8988T (cell line): ENCODE results near the gene ATRAID.
A peak's percentile ranks its signal among the peaks of the same experiment; 100 is the strongest.
"Not testable (repeated sequence)": the region's sequence is repeated elsewhere in the genome, so short reads cannot be mapped to it uniquely, and the experiment has no call there.

ENCODE experiments used
- DNase-seq: peaks from one replicate; pipeline ENCODE4 v3.0.0; 2011

The ATRAID gene, protein sequence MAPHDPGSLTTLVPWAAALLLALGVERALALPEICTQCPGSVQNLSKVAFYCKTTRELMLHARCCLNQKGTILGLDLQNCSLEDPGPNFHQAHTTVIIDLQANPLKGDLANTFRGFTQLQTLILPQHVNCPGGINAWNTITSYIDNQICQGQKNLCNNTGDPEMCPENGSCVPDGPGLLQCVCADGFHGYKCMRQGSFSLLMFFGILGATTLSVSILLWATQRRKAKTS

DNA sequence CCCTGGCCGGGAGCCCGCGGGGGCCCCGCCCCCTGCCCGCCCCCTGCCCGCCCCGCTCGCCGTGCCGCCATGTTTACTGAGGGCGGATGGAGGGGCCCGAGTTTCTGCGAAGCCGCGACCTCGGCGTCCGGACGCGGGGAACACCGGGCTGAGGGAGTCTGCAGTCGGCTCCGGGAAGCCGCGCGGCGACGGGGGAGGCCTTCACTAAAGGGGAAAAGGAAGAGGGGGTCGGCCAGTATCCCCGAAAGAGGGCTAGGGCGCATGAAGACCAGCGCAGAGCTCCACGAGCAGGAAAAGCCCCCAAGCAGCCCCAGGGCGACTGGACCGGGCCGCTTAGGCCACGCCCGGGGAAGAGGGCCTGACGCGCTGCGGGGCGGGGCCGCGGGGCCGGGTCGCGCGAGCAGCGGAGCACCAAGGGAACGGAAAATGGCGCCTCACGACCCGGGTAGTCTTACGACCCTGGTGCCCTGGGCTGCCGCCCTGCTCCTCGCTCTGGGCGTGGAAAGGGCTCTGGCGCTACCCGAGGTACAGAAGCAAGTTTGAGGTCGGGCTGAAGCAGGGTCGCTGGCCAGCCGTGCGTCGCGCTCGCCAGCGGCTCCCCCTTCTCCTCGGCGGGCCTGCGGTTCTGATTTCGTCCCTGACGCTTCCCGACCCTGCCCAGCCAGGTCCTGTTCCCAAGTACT, at the start of gene ATRAID, which contains the start of gene SLC5A6:
Gene ATRAID, plus strand, starts transcription at position 99 of the 683 bp plus-strand sequence. Its CDS starts 328 bp downstream, at position 427.
Gene SLC5A6, minus strand, starts transcription at position 326 of the 683 bp plus-strand sequence. CDS start 4,618 bp downstream, outside the sequence.
- DNase-seq: peak; percentile 92

DNA sequence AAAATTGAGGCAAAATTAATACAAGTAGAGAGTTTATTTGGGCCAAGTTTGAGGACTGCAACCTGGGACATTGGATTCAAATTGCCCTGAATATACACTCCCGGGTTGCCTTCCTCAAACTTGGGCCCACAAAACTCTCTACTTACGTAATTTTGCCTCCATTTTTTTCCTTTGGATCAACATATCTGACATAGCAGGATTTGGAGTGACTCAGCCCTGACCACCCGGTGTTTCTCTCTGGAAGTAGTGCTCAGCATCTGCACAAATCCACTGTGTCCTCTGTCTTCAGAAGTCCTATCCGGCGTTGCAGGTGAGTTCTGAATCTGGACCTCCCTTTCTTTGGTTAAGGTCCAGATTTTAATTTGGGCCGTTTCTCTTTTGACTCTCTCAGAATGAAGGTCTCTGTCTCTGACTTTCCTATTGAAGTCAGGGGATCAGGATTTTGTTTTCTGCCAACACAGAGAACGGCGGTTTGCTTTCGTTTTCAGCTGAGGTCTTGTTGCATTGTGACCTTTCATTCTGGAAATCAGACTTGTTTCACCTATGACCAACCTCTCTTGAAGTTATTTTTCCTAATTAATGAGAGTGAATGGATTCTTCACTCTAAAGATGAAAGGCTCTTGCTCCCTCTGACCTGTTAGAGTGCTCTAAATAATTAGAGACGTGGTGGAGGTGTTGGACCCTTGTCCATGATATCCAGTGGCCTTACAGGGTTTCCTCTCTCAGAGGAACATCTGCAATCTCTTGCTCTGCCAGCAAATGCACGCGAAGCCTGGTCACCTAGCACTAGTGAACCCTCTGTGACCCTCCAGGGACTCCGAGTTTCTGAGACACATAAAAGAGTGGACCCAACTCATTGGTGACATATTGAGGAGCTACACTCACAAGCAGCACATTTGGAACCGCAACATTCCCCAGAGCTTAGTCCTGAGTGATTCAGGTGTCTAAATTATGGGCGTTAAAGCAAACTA, 49.4 kb upstream of the ATRAID start:
- no peak for DNase-seq

DNA sequence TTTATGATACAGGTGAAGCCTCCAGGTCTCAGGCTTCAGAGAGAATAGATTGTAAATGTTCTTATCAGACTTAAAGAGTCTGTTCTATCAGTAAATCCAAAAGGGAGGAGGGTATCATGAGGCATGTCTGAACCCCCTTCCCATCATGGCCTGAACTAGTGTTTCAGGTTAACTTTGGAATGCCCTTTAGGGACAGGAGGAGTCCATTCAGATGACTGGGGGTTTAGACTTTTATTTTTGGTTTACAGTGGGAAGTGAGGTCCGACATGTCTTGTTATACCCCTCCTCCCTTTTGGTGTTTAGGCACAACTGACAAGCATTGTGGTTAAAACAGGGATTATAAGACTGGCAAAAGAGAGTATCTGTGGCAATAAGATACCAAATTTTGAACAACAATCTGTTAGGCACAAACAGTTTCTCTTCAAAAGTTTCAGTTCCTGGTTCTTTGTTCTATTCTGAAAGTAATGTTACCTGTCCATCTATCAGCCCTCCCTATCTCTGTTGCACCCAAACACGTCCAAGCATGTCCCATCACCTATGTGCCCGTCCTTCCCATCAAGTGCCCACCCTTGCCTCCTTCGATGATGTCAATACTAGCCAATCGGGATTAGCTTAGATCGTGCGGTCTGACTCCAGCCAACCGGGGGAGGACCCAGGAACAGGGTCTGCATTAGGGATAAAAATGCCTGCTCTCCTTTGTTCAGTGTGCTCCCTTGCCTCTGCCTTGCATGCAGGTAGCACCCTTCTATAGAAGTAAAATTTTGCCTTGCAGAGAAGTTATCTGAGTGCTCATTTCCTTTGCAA, 46.7 kb upstream of the ATRAID start:
- DNase-seq: no peak

DNA sequence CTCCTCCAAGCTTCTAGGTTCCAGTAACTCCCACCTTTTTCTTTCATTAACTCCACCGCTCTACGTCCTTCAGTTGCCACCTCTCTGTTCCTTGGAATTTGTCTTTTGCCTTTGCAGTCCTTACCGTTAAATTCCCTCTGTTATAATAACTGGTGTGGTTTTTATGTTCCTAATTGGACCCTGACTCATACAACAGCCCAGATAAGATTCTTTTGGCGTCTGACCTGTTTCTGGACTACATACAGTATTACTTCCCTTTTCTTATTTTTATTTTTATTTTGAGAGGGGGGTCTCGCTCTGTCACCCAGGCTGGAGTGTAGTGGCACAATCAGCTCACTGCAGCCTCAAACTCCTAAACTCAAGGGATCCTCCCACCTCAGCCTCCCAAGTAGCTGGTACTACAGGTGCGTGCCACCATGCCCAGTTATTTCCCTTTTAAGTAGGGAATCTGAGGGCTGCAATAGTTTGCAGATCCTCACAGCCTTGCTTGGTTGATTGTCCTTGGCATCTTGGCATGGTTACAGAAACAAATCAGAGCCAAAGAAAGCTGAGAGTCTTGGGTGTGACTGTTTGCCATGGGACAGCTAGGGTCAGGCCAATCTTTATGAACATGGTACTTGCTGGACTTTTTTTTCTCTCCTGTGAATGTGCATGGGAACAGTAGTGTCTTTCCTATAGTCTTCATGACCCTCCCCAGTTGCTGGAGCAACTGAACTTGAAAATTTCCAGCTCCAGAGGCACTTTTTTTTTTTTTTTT, 41.1 kb upstream of the ATRAID start:
- DNase-seq: no peak

DNA sequence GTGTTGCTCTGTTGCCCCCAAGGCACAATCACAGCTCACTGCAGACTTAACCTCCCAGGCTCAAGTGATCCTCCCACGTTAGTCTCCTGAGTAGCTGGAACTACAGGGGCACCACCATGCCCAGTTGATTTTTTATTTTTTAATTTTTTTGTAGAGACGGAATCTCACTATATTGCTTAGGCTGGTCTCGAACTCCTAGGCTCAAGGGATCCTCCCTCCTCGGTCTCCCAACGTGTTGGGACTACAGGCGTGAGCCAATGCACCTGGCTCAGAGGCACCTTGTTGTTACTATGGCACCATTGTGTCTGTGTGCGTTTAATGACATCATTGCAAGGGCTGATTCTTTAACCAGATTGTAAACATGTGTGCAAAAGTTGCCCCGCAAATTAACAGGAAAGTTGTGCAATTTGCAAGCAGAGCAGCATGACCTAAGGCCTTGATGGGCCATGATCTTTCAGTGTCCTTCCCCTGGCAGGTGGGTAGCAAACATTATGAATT, 40.4 kb upstream of the ATRAID start:
- no peak for DNase-seq

DNA sequence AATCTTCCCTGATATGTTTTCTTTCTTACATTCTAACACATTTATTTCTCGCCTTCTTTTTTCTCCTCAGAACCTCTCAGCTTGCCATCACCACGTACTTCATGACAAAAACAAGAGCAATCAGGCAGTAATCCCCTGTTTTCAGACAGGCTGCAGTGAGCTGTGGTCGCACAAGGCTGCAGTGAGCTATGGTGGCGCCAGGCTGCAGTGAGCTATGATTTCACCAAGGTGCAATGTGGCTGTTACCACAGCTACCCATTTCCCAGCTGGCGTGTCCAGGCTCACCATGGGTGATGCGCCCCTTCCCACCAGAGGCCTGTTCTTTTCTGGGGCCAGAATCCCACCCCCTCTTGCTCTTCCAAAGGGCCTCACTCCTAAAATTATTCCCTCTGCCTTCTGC, 37.2 kb upstream of the ATRAID start:
- no peak for DNase-seq

DNA sequence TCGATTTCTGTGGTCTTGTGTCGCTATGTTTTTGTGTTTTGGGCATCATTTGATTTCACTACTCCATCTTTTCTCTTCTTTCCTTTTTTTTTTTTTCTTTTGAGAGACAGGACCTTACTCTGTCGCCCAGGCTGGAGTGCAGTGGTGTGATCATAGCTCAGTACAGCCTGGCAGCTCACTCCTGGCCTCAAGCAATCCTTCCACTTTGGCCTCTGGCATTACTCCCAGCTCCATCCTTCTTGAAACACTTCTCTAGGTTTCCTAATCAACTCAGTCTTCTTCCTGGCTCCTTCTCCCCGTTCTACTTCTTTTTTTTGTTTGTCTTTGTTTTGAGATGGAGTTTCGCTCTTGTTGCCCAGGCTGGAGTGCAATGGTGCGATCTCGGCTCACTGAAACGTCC, 36.5 kb upstream of the ATRAID start:
- DNase-seq: no peak

DNA sequence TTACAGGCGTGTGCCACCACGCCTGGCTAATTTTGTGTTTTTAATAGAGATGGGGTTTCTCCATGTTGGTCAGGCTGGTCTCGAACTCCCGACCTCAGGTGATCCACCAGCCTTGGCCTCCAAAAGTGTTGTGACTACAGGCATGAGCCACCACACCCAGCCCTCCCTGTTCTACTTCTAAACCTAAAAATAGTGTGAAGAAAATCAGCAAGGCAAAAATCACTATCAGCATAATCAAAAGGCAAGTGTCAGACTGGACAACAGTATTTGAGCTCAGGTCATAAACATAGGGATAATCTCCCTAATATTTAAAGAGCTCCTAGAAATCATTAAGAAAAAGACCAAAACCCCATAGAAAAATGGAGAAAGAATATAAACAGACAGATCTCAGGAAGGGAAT, 36.1 kb upstream of the ATRAID start:
- DNase-seq: not testable (repeated sequence)

DNA sequence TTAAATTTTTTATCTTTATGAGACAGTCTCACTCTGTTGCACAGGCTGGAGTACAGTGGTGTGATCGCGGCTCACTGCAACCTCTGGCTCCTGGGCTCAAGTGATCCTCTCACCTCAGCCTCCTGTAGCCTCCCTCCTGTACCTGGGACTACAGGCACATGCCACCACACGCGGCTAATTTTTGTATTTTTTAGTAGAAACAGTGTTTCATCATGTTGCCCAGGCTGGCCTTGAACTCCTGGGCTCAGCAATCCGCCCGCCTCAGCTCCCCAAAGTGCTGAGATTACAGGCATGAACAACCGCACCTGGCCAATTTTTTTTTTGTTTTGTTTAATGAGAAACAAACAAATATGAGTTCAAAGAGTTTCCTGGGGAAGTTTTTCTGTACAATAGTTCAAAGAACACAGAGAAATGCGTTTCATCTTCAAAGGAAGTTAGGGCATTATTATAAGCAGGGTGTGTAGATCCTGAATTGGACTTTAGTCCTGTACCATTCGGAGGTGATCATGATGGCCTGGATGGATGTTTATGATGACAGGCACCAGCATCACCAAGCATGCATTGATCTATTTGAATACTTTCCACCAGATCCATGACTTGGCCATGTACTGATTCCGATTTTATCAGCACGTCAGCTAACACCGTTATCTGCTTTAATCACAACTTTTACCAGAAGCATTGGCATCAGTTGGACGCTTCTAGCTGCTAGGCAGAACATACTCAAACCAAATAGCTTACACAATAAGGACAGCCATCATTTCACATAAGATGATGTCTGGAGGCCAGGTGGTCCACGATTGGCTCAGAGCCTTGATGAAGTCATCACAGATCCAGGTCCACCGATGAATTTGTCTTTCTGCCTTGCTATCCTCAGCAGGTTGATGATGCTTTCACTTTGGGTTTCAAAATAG, 34.1 kb upstream of the ATRAID start:
- no peak for DNase-seq

DNA sequence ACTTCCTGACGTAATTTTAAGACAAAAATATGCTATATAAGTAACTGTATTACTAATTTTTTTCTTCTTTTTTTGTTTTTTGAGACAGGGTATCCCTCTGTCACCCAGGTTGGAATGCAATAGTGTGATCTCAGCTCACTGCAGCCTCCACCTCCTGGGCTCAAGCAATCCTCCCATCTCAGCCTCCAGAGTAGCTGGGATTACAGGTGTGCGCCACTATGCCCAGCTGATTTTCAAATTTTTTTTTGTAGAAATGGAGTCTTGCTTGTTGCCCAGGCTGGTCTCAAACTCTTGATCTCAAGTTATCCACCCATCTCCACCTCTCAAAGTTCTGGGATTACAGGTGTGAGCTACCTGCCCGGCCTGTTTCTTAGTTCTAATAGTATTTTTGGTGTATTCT, 33.4 kb upstream of the ATRAID start:
- DNase-seq: no peak

DNA sequence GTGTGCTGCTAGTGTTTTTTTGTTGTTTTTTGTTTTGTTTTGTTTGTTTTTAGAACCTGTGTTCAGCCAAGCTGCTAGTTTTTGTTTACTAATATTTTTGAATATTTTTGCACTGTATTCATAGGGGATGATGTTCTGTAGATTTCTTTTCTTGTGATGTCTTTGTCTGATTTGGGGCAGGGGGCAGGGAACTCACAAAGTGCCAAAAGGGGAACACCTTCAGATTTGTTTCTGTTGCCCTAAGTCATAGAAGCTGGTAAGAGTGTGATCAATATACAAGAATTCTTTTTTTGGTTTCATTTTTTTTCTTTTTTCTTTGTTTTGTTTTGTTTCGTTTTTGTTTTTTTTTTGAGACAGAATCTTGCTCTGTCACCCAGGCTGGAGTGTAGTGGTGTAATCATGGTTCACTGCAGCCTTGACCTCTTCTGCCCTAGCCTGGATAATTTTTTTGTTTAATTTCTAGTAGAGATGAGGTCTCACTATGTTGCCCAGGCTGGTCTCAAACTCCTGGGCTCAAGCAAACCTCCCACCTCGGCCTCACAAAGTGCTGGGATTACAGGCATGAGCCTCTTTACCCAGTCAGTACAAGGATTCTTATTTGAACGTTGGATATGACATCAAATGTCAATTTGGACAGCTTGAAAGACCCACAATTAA, 32.4 kb upstream of the ATRAID start:
- no peak for DNase-seq

DNA sequence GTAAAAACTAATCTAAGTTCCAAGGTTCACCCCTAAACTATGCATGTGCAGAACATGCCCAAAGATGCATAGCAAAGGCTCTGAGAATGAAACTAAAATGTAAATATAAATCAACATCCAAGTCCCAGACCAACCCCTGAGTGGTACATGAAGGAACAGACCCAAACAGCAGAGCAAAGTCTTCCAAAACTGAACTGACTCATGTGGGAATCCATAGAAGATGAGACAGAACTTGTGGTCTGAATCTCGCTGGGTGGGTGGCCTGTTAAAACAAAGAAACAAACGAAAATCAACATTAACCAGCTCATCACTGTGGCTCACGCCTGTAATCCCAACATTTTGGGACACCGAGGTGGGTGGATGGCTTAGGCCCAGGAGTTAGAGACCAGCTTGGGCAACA, 29.5 kb upstream of the ATRAID start:
- DNase-seq: no peak

DNA sequence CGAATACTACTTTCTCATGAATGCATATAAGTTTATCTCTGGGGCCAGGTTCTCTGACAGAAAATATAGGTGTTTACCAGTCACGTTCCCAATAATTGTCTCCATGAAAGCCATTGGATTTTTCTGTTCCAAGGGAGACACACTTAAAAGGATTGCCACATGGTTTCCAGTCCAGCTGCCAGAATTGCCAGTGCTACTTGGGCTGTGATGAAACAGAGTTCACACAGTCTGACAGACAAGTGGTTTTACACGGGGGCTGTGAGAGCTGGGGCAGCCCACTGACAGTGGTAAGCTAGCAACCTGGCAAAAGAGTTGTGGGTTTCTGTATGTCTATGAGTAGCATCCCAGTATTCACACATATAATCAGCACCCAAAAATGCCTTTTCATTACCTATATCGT, 27.7 kb upstream of the ATRAID start:
- DNase-seq: no peak

DNA sequence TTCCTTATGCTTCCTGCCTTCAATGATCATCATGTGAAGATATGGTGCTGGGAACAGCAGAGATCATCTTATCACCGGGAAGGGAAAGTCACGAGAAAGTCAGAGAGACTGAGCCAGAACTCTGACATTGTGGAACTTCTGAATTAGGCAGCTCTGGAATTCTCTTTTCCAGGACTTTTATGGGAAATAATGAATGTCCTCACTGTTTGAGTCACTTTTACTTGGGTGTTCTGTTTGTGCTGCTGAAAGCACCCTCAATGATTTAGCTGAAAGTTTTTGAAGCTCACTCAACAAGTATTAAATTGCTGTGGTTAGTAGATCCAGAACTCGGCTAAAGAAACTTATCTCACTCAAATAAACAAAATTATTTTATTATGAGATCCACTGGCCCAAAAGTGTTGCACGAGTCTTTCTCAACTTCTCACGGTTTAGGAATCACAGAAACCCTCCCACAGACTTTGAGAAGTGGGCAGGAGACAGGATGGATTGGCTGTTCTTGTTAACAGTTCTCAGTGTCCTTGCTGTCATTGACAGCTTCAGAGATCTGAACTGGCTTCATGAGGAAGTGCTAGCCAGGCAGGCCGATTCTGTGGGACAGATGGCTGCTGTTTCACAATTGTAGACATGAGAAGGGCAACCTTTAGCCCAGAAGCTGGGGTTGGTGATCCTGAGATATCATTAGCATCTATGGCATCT, 26.4 kb upstream of the ATRAID start:
- no peak for DNase-seq

DNA sequence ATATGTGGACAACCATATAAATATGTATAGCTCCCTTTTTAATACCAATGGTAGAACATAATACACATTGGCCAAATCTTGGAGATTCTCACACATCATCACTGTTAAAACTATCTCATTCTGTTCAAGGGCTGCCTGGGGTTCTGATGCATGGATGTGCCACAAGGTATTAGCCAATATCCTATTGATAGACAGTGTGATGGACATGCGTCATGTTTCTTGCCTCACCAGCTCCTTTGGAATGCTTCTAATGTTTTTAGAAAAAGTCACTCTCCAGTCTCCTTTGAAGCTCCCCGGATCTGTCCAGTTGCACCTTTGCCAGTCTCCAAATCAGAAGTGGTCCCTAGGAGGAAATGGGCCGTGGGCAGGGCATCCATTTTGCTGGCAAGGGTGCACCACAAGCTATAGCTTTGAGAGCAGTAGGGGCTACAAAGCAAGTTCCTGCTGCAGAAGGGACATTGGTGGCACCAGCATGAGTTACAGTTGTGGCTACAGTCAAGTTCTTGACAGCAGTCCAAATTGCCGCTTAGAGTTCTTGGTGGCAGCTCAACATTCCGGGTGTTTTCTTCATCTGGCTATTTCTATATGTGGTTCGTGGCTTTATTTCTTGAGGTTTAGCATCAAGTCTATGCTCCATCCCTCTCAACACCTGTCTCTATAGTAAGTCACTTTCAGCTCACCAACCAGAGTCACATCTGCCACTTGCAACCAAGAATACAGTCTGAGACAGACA, 25.1 kb upstream of the ATRAID start:
- no peak for DNase-seq

DNA sequence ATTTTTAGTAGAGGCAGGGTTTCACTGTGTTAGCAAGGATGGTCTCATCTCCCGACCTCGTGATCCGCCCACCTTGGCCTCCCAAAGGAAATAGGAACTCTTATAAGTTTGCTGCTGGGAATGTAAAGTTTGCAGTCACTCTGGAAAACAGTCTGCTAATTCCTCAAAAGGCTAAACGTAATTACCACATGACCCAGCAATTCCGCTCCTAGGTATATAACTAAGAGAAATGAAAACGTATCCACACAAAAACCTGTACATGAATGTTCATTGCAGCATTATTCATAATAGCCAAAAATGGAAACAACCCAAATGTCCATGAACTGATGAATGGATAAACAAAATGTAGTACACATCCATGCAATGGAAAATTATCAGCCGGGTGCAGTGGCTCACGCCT, 21.9 kb upstream of the ATRAID start:
- no peak for DNase-seq

DNA sequence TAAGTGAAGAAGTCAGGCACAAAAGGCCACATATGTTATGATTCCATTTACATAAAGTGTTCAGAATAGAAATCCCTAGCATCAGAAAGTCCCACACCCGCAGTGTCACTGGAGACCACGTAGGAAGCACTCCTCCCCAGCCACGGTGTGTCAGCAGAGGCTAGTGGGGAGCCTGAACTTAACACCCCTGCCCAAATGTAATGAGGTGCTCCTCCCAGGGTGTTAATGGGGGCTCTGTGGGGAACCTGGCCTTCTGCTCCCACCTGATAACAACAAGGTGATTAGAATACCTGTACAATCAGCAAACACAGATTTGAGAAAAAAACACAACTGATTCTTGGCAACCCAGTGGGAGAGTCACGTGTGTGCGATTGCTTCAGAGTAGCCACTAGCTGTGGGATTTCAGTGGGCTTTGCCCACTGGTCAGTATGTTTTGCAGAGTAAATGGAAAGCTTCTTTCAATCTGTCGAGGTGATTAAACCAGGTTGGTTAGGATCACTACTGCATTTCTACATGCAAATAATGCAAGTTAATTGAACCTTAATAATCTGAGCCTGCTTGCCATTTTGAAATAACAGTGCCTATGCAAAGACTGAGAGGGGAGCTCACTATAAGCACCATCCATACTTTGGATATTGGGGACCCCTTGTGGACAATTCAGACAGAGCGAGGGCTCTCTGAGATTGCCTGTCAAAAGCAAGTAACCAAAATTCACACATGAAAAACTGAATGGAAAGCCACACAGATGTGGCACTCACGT, 20.6 kb upstream of the ATRAID start:
- no peak for DNase-seq
